ENCODE results near the gene UBP1.
A peak's percentile ranks its signal among the peaks of the same experiment; 100 is the strongest.
"Not testable (repeated sequence)": the region's sequence is repeated elsewhere in the genome, so short reads cannot be mapped to it uniquely, and the experiment has no call there.

The UBP1 gene

GRCh38 chr3:33388374-33389100 is 51.7 kb downstream of the UBP1 start:
- no peak for DNase-seq

GRCh38 chr3:33386631-33387030 is 53.6 kb downstream of the UBP1 start:
- no peak for DNase-seq

GRCh38 chr3:33385423-33385822 is 54.8 kb downstream of the UBP1 start:
- peak in 1 of 3 donors; percentile 7 for DNase-seq

GRCh38 chr3:33383951-33384350 is 56.3 kb downstream of the UBP1 start:
- no peak for DNase-seq

GRCh38 chr3:33380653-33381052 is 59.6 kb downstream of the UBP1 start:
- DNase-seq: no peak

- DNase-seq: peak; percentile 9 to 33 (median 19)
These were observed 62.3 kb downstream of the UBP1 start for GRCh38 chr3:33377931-33378330.

GRCh38 chr3:33377489-33377888 is 62.7 kb downstream of the UBP1 start:
- DNase-seq: no peak

- no peak for DNase-seq
These were observed 67.1 kb downstream of the UBP1 start for GRCh38 chr3:33373082-33373437.

GRCh38 chr3:33372218-33373081 is 67.8 kb downstream of the UBP1 start:
- DNase-seq: peak; percentile 51 to 65 (median 56)

GRCh38 chr3:33364531-33365128 is 75.6 kb downstream of the UBP1 start:
- no peak for DNase-seq

GRCh38 chr3:33364060-33364459 is 76.1 kb downstream of the UBP1 start:
- no peak for DNase-seq

GRCh38 chr3:33363113-33363800 is 76.9 kb downstream of the UBP1 start:
- no peak for DNase-seq

- no peak for DNase-seq
These were observed 79.9 kb downstream of the UBP1 start for GRCh38 chr3:33360136-33360825.

GRCh38 chr3:33358172-33358781 is 81.9 kb downstream of the UBP1 start:
- no peak for DNase-seq

- no peak for DNase-seq
These were observed 84.6 kb downstream of the UBP1 start for GRCh38 chr3:33355611-33356010.

- DNase-seq: no peak
These were observed 100.4 kb downstream of the UBP1 start for GRCh38 chr3:33339758-33340157.

- DNase-seq: not testable (repeated sequence)
These were observed 101.2 kb downstream of the UBP1 start for GRCh38 chr3:33338936-33339465.
